ENCODE measurements around the gene CDH4.

CDH4 gene

DNA sequence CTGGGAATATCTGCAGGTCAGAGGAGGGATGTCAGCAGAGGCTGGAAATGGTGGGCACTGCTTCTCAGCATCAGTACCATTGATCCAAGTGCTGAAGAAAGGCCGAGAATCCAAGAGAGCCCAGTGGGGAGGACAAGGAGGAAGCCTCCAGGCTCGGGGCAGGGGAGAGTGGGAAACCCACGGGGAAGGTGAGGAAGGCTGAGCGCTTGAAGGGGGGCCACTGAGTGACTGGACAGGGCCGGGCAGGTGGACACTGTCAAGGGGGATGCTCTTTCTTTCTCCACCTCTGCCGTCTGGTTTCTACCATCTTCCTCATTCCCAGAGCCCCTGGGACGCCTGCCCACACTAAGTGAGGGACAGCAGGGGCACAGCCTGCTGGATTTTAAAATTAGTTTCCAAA is 335.0 kb downstream of the CDH4 start:
- in situ Hi-C loops (cut with HindIII; ENCODE audit: low sequenced_read_pairs), result no loop called here
- no peak overlapping the region for H3K4me3 ChIP-seq (ENCODE audit: low read depth, low read length)
- no peak for TF ChIP-seq CTCF (IDR thresholded peaks at IDR 0.05; ENCODE audit: low read depth, low read length)
- DNase-seq (ENCODE audit: low read depth, low spot score), result no peak

DNA sequence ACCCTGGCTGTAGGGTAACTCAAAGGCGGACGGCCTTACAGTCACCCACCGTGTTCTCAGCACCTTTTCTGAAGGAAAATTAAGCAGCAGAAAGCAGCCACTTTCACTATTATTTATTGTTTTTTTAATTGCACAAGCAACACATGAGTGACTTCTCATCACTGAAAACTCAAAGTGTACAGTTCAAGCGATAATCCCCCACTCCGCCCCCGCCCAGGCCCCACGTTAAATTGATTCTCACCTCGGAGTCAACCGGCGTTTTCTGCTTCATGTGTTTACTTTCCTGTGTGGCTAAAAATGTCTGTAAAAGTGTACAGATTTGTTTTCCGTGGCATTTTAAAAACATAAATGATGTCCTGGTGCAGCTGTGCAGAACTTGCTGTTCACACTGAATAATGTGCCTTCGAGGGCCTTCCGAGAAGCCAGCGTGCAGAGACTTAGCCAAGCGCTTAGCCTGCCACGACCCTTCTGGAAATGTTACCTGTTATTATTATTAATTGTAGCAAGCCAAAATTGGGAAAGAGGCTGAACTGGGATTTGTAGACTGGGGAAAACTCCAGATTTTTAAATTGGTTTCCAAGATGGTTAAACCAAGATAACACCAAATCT is 335.7 kb downstream of the CDH4 start:
- no peak overlapping the region for H3K4me3 ChIP-seq (ENCODE audit: low read depth, low read length)
- no peak for TF ChIP-seq CTCF (IDR thresholded peaks at IDR 0.05; ENCODE audit: low read depth, low read length)
- DNase-seq (ENCODE audit: low read depth, low spot score), result no peak
- in situ Hi-C loops (cut with HindIII; ENCODE audit: low sequenced_read_pairs), result no loop called here

- peak overlapping the region; percentile 9 for H3K4me3 ChIP-seq (ENCODE audit: low read depth, low read length)
- DNase-seq (ENCODE audit: low read depth, low spot score), result peak; percentile 83
- in situ Hi-C loops (cut with HindIII; ENCODE audit: low sequenced_read_pairs), result no loop called here
- TF ChIP-seq CTCF (IDR thresholded peaks at IDR 0.05; ENCODE audit: low read depth, low read length), result no peak
These were observed 336.6 kb downstream of the CDH4 start for GRCh38 chr20:61588411-61589385.

DNA sequence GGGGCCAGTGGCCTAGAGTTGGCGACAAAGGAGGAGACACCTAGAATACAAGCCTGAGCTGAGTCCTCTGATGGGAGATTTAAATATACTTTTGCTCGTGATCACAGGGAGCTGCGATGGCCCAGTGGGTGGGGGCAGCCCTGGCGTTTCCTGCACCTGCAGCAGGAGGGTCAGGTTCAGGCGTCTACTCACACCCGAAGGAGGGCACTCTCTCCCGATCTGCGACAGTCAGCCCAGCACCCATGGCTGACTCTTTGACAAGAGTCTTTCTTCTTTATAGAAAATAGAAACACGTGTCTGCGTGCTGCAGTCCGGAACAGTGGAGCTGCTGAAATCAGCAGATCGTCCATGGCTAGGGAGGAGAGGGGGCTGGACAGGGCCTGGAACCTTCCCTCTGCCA is 338.2 kb downstream of the CDH4 start:
- no peak for DNase-seq (ENCODE audit: low read depth, low spot score)
- H3K4me3 ChIP-seq (ENCODE audit: low read depth, low read length), result no peak overlapping the region
- no peak for TF ChIP-seq CTCF (IDR thresholded peaks at IDR 0.05; ENCODE audit: low read depth, low read length)
- in situ Hi-C loops (cut with HindIII; ENCODE audit: low sequenced_read_pairs), result no loop called here

DNA sequence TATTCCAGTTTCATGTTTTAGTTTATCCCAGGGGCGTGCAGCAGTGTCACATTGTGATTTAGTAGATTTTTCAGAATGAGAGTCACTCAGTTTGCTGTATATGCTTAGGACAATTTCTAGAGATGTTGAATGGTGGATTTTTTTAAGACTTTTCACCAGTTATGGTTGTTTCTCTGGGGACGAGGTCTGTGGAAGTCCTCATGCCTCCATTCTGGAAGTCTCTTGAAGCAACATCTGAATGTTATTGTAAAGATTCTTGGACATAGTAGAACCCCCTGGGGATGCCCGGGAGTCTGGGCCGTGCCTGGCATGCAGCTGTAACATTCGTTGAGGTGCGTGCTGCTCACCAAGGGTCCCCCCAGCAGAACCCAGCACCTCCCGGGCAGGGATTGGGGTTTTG is 341.5 kb downstream of the CDH4 start:
- no peak for TF ChIP-seq CTCF (IDR thresholded peaks at IDR 0.05; ENCODE audit: low read depth, low read length)
- in situ Hi-C loops (cut with HindIII; ENCODE audit: low sequenced_read_pairs), result no loop called here
- no peak overlapping the region for H3K4me3 ChIP-seq (ENCODE audit: low read depth, low read length)
- no peak for DNase-seq (ENCODE audit: low read depth, low spot score)

- DNase-seq (ENCODE audit: low read depth, low spot score), result no peak
- H3K4me3 ChIP-seq (ENCODE audit: low read depth, low read length), result no peak overlapping the region
- in situ Hi-C loops (cut with HindIII; ENCODE audit: low sequenced_read_pairs), result no loop called here
- no peak for TF ChIP-seq CTCF (IDR thresholded peaks at IDR 0.05; ENCODE audit: low read depth, low read length)
These were observed 342.1 kb downstream of the CDH4 start for GRCh38 chr20:61594198-61594597.

All from astrocyte of the spinal cord (primary cell).